ENCODE measurements around the gene FRMD4A.

Gene FRMD4A
- total RNA-seq = 1.4 to 1.5 reads per million in 2 donors

DNA sequence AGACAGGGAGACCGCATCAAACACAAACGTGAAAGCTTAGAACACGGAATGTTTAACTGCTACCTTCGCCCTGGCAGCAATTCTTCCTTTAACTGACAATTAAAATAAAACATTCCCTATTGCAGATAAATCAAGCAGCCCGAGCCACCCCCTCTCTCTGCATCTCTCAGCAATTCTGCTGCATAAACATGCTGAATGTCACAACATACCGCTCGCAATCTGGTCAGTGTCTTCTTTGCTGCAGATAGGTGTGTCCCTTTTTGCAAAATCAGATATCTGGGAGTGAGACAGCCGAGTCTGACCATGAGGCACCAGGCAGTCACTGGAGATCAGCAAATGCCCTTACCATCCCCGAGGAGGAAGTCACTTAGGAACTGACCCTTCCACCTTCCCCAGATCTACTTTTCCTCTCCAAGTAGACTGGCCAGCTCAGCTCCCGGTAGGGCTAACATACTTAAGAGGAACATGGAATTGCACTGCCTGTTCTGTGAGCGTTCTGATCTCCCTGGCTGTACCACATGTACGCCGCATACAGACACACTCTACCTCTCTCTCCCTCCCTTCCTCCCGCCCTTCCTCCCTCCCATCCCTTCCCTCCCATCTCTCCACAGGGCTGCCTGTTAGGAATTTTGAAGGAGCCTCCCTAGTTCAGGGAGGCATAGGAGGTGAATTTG, at the start of gene FRMD4A:
Gene FRMD4A, minus strand, starts transcription at position 537 of the 674 bp plus-strand sequence.
- DNase-seq = no peak

DNA sequence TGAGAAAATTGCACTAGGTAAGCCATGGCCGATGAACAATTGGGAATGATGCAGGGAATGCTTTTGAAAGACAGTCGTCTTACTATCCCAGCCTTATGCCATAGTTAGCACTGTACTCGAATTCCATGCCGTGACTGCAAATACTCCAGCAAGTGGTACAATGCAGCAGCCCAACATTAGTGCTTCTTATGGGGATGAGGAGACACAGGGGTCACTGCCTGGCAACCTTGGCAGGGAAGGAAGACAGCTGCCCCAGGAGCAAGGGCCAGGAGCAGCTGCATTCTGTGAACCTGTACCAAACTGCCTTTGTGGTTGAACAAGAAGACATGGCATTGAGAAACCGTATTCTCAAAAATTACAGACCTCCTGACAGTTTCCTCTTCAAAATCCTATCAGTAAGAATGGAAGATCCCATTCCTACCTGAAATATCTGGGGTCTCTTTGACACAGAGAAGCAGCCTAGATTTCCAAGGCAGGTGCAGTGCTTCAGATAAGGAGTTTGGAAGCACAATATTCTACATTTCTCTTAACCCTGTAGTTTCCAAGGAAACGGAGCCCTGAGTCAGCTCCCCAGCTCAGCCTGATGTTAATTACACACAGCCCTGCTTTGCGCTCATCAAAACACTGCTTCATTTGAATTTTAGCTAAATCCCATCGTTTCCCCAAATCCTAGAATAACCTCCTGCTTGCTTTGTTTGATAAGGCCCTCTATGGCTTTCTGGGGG, 49.0 kb upstream of the FRMD4A start:
- DNase-seq = no peak

DNA sequence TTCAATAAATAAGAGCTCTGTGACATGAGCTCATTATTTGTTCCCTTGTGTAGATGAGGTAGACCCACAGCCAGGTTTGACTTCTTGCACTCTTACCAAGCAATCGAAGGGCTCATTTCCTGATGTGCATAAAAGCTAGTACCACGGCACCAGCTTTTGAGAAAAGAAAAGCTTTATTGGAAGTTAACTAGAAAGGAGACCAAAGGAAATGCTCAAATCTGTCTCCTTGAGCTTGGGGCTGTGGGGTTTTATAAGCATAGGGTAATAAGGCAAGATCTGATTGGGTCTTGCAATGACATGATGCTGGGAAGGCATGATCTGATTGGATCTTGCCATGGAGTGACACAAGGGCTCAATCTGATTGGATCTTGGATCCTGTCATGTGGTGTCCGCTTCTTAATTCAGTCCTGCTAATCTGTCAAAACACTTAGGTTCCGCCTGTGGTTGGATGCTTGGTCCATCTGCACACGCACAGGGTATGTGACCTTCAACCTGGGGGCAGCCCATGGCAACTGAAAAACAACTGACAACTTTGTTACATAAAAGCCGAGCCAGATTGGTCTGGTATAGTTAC, 47.8 kb upstream of the FRMD4A start:
- DNase-seq = no peak

DNA sequence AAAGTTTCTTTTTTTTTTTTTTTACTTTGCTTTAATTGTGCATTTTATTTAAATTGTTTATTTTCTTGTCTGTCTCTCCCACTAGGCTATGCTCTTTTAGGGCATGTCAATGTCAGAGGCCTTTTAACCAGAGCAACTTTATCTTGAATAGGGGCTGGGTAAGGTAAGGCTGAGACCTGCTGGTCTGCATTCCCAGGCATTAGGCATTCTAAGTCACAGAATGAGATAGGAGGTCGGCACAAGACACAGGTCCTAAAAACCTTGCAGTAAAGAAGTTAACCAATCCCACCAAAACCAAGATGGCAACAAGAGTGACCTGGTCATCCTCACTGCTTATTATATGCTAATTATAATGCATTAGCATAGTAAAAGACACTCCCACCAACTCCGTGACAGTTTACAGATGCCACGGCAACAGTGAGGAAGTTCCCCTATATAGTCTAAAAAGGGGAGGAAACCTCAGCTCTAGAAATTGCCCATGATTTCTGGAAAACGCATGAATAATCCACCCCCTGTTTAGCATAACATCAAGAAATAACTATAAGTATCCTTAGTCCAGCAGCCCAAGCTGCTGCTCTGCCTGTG, 47.0 kb upstream of the FRMD4A start:
- DNase-seq = no peak

DNA sequence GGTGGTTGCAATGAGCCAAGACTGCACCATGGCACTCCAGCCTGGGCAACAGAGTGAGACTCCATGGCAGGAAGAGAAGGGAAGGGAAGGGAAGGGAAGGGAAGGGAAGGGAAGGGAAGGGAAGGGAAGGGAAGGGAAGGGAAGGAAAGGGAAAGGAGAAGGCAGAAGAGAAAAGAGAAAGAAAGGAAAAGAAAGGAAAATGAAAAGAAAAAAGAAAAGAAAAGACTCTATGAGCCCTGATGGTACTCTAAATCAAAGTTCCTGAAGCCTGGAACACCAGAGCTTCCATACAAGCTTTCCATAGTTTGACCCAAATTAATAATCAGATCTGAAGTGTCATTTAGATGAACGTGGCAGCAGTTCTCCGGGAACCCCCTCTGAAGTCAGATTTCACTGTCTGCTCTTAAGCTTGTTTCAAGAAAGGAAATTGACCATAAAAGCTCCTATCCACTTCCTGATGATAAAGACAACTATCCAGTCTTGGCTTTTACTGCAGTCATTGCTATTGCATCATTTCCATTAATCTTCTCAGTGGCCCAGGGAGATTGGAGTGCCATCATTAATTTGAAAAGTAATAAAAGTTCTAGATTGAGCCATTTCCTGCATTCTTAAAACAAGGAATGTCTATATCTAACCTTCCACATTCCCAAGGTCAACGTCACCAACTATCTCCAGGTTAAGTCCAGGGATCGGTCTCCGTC, 44.2 kb upstream of the FRMD4A start:
- no peak for DNase-seq

DNA sequence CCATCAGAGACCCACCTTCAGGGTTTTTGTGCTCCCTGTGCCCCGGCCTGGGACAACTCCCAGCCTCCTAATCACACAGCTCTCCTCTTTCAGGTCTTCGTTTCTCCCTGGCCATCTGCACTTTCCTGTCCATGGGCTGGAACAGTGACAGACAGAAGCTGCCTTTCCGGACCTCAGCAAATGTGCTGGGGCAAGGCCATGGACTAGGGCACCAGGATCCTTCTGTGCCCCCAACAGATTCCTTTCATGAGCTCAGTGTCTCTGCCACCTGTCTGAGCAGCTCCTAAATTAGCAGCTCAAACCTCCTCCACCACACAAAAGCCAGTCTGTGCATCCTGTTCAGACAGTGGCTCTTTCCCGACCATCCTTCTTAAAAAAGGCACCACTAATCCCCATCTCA, 41.9 kb upstream of the FRMD4A start:
- no peak for DNase-seq

DNA sequence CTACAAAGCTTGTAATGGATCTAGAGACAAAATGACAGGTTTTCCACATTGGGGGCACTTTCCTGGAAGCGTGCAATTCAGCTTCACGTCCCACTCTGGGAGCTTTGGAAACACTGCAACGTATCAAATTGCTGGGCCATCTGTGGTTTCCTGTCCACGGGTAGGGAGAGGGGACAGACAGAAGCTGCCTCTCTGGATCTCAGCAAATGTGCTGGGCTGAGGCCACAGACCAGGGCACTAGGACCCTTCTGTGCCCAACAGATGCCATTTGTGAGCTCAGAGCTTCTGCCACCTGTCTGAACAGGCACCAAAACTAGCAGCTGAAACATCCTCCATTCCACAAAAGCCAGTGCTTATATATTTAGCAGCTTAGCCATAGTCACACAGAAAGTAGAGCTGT, 40.9 kb upstream of the FRMD4A start:
- no peak for DNase-seq

DNA sequence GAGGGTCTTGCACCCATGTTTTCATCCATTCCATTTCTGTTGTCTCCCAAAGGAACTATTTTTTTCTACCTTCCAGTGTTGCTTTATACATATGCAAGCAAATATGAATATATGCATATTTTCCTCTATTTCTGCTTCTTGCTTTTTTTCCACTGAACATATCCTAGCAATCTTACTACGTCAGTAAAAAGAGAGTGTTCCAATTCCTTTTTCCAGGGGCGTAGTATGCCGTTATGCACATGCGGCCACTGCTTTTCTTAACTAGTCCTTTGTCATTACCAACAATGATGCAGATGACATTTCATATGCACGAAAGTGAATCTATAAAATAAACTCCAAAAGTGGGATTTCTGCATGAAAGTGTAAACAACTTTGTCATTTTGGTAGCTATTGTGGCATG, 40.2 kb upstream of the FRMD4A start:
- no peak for DNase-seq

DNA sequence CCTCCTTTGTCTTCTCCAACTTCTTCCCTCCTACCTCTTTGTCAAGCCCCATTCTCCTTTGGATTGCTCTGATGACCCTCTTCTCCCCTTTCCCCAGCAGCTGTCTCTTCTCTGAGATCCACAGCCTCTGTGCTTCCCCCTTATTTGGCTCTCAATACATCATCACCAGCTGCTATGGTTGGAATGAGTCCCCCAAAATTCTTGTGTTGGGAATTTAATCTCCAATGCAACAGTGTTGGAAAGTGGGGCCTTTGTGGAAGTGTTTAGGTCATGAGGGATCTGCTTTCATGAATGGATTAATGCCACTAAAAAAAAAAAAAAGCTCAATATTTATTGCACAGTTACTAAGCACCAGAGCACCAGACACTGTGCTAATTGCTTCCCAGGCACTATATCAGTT, 39.2 kb upstream of the FRMD4A start:
- no peak for DNase-seq

DNA sequence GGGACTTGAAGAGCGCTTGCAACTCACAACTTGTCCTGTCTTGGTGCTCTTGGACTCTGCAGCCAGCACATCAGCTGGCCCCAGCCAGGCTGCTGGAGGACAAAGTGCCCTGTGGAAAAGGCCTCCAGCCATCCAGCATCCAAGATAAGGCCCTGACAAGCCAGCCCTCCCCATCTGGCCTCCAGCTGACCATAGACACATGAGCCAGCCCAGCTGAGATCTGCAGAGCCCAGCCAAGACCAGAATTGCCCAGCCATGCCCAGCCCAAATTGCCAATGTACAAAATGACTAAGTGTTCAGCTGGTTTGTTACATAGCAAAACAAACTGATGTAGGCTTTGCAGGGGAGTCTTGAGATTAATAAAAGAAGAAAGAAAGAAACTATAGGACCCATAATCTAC, 36.0 kb upstream of the FRMD4A start:
- no peak for DNase-seq

DNA sequence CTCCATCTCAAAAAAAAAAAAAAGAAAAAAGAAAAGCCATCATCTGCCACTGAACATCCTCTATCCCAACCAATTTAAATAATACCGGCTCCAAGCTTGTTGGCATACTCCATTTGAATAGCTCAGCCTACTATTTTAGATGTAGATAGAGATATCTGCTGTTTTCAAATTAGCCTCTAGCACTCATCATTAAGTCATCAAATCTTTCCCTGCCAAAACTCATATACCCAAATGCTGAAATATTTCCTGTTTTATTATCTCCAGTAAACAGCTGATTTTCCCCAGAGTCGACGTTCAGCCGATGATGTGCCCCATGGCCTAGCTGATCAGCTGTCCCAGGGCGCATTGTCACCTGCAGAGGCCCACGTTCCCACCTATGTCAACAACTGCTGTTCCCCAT, 34.5 kb upstream of the FRMD4A start:
- DNase-seq = no peak

DNA sequence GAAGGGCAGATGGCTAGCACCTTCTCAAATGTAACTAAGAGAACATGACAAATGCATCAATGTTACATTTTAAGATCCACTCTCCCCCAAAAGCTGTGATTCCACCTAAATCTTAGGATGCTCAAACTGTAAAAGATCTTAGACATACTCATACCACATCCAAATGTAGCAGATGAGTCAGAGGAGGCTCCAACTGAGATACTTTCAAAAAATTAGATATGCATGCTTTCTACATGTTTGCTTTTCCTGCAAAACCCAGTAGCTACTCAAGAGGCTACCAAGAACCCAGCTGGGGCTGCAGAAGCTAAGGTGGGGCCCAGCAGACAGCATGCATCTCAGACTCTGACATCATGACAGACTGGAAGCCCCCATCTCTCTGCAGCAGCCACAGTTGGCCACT, 31.4 kb upstream of the FRMD4A start:
- DNase-seq = no peak

DNA sequence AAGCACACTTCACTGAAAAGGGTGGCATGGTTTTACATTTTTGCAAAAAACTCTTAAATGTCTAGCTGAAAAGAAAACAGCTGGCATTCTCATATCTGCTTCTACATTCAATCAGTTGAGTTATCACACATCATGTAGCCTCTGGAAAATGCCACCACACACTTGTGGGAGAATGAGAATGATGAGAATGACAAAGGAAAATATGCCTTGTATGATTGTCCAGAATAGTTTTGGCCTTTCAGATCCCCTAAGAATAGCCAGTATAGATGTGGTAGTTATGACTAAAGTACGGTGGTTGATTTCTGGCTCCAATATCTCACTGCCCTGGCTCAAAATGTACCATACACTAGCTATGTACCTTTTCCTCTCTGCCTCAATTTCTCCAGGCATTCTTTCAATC, 30.2 kb upstream of the FRMD4A start:
- DNase-seq = no peak

DNA sequence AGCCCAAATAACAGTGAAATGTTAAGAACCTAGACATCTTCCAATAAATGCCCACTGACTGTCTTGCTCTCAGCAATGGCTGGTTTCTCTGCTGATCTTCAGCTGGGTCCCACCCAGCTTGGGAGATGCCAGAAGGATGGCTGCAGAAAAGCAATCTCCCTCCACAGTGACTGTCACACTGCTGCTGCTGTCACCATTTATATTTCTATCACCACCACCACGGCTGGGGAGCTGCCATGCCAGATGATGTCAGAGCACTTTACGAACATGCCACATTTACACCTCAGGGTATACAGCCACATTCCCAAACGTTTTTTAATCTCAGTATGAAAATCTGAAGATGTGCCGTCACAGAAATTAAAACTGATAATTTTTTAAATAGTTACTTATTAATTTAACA, 29.8 kb upstream of the FRMD4A start:
- DNase-seq = no peak

DNA sequence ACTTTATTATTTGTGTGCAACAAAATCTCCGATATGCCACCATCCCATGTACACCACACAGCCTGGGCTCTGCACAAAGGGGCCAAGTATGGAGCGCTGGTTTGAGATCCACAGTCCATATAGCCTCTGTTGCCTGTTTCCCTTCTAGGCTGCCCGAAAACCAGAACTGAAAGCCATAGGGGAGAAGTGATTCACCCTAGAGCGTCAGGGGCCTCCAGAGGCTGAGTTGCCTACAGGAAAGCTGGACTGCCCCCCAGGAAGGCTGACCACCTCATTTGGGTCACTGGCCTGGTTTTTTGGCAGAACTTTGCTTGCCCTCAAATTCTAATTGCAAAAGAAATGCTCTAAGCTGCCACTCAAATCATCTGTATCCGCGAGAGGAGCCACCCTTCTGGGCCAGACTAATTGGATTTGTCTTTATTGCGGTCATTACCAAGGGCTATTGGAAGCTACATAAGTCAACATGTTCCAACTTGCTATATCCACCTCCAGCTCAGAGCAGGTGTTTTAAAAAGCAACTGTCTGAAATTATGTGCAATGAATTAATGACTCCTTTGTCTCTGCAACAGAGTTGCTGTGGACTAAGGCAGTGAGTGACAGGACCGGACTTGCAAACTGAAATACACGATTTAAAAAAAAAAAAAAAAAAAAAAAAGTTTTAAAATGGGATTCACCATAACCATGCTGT, 28.3 kb upstream of the FRMD4A start:
- no peak for DNase-seq

DNA sequence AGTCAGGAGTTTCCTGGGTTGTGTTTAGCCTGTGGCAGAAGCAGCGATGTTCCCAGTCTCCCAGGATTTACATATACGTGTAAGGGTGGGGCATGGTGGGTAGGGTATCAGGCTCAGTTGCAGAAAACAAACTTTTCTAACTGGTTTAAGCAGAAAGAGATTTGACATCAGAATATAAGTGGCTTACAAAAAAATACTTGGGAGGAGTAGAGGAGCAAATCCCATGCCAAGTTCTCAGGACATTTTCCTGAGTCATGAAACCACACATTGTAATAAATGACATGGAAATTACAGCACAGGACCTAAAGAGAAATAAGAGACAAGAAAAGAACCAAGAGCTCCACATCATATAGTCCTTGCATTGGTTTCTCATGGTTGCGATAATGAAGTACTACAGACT, 26.2 kb upstream of the FRMD4A start:
- no peak for DNase-seq

DNA sequence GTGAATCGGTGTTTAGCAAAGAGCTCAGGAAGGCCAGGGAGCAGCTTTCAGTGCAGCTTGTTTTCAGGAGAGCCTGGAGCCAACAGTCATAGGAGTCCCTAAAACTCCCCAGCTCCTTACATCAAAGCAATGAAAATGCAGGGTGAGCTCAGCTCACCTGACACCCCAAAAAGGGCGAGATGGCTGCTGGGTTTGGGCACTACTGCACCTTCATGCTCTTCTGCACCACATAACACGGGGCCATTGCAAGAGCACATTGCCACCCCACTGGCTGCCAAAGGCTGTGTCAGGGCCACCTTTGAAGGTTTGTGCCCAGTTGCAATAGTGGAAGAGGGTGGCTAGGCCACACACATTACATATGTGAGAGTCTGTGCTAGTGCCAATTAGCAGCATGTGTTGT, 25.0 kb upstream of the FRMD4A start:
- no peak for DNase-seq

DNA sequence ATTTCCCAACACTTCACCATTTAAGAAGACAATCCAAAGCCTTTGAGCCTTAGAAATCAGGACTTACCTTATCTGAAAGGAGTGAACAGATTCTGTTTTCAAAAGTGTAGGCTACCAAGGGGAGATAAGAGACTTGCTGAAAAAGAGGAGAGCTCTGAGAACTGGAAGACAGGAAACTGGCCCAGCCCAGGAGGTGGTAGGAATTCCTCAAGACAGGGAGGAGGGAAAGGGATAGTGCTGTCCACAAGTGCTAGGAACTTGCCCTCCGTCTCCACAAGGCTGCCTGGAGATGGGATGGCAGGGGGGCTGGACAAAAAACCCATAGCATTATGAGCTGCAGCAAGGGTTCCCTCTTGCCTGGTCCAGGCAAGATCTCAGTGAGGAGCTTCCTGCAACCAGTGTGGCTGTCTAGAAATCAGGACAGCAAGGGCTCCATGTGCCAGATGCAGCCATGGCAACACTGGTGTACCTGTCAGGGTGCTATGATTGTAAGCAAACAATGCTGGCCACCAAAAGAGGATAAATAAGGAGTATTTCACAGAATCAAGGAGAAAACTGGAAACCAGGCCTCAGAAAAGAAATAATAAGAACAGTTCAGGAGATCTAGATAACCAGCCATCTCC, 22.7 kb upstream of the FRMD4A start:
- no peak for DNase-seq

DNA sequence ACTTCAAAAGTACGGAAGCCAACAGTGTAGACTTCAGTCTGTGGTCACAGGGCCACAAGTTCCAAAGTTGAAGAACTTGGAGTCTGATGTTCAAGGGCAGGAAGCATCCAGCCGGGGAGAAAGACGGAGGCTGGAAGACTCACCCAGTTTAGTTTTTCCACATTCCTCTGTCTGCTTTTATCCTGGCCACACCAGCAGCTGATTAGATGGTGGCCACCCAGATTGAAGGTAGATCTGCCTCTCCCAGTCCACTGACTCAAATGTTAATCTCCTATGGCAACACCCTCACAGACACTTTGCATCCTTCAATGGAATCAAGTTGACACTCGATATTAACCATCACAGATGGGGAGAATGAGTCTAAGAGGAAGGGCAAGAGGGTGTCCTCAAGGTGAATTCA, 19.3 kb upstream of the FRMD4A start:
- DNase-seq = no peak

DNA sequence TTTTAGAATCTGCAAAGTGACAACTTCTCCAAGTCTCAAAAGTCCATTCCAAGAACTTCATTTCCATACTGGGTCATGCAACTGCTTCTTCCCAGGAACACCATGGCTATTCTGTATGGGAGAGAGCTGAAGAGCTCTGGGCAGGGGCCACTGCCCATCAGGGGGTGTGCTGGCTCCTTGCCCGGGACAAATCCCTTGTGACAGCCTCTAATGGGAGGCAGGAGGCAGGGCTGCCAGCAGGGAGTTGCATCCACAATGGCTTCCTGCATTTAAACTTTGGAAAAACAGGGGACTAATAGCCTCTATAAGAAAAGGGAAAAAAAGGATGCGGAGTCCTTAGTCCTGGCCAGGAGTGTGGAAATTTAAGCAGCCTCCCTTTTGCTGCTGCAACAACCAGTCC, 18.4 kb upstream of the FRMD4A start:
- no peak for DNase-seq

DNA sequence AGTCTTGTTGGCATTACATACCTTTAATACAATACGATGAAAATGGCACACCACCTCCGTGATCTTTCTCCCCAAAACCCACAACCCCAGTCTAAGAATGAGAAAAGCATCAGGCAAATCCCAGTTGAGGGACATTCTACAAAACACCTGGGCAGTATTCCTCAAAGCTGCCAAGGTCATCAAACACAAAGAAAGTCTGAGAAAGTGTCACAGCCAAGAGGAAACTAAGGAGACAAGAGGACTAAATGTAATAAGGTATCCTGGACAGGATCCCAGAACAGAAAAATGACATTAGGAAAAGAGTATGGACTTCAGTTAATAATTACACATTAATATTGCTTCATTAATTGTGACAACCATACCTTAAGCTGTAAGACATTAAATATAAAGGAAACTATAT, 14.5 kb upstream of the FRMD4A start:
- no peak for DNase-seq

DNA sequence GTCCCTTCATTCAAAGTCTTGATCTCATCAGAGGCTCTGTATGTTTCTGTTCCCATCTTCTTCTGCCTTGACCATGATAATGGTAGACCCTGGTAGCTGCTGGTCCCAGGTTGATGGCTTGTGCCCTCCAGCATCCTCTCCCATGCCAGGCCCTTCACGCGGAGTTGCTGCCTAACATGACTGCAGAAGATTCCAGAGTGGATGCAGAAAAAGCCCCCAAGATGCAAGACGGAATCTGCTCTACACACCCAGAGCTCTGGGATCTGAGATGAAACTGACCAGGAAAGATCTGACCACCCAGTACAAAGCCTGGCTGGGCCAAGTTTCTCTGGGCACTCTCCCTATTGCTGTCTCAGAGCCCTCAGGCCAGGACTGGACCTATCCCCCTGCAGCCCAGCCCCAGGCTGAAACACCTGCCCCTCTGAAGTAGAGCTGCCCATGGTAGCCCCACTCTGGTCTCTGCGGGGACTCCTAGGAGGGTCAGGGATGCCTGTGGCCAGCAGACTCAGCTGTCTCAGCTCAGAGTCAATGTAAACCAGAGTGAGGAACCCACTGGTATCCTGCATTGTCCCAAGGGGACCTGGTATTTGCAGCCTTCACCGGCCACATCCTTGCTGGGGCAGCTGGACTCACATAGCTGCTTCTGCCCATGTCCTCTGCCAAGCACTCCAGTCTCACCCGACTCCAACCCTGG, 9.5 kb upstream of the FRMD4A start:
- DNase-seq = no peak
